Activated CD4-positive, alpha-beta T cell treated with anti-CD3 and anti-CD28 coated beads for 36 hours (primary cell): ENCODE data around the gene TAF1B. TPM values are rescaled to one million over a fixed set of nuclear protein-coding genes. Genes with fewer than 3 reads are reported as not detected.

Experiments
- ATAC-seq: fragments of 200-7000 bp; cut with Tn5 transposase; one replicate; pipeline ENCODE4 v1.10.0; 2021; ENCODE audit warnings: mild to moderate bottlenecking, moderate library complexity
- CTCF ChIA-PET: fragments of 350-600 bp; sonication (Branson Sonifier 250); formaldehyde crosslinking; loops from one replicate; lab custom pipeline; 2021; ENCODE audit warnings: antibody characterized with exemption; lab: Charles Lee
- POLR2A ChIA-PET: fragments of 350-600 bp; sonication (Branson Sonifier 250); formaldehyde crosslinking; loops from one replicate; lab custom pipeline; 2021; ENCODE audit warnings: antibody characterized with exemption, inconsistent platforms; lab: Charles Lee
- DNase-seq: peaks from one replicate; pipeline ENCODE4 v3.0.0-alpha.2; 2020
- H3K27ac Mint-ChIP-seq: one replicate; pipeline ENCODE4 v1.8.0; 2021; ENCODE audit warnings: mixed read lengths
- H3K27me3 Mint-ChIP-seq: one replicate; pipeline ENCODE4 v1.8.0; 2021; ENCODE audit warnings: mixed read lengths
- H3K36me3 Mint-ChIP-seq: one replicate; pipeline ENCODE4 v1.8.0; 2021; ENCODE audit warnings: low read depth, mixed read lengths
- H3K4me1 Mint-ChIP-seq: one replicate; pipeline ENCODE4 v1.8.0; 2021; ENCODE audit warnings: mixed read lengths
- H3K4me3 Mint-ChIP-seq: one replicate; pipeline ENCODE4 v1.8.0; 2021; ENCODE audit warnings: mild to moderate bottlenecking, moderate library complexity, mixed read lengths
- H3K9me3 Mint-ChIP-seq: one replicate; pipeline ENCODE4 v1.8.0; 2021; ENCODE audit warnings: low read depth, mixed read lengths
- intact Hi-C, 2 experiments: fragments of 100-400 bp; cut with DNase I in 1 of 2; cut with micrococcal nuclease in 1 of 2; formaldehyde crosslinking; loops; one replicate each; pipeline versions ENCODE4 v1.14.2 to v1.15.1; 2022 to 2024; cut with DNase I, micrococcal nuclease
- total RNA-seq, 2 experiments: library from RNA; stranded (reverse); gene quantifications; one replicate each; pipeline ENCODE4 v1.2.3, GENCODE V29; 2021

The TAF1B gene
- total RNA-seq, 2 experiments from 2014 or later, result 28.7 to 28.8 TPM

GRCh38 chr2:9887513-9887912, 44.2 kb downstream of the TAF1B start:
- Mint-ChIP-seq H3K4me1 (peaks cover 2% of the 10 kb centered on the region), H3K9me3 (peaks cover 14% of the 10 kb centered on the region), H3K36me3 (peaks cover 58% of the 10 kb centered on the region), H3K27ac (no peak overlapping the region), H3K4me3 (no peak overlapping the region), H3K27me3 (no peaks in the 10 kb centered on the region)
- ChIA-PET POLR2A (no interaction called here), CTCF (no interaction called here)
- no peak for ATAC-seq
- intact Hi-C loops, result no loop called here
- DNase-seq, result no peak

- Mint-ChIP-seq H3K9me3 (peaks cover 14% of the 10 kb centered on the region), H3K27me3 (no peaks in the 10 kb centered on the region), H3K36me3 (peaks cover 45% of the 10 kb centered on the region), H3K27ac (no peak overlapping the region), H3K4me3 (no peak overlapping the region), H3K4me1 (peaks cover 2% of the 10 kb centered on the region)
- ChIA-PET POLR2A (no interaction called here), CTCF (interaction anchor here (0.6 kb wide), 1 partner anchor 12 kb away, joined by 3 read pairs; no protein-coding TSS in a partner anchor)
- DNase-seq (no peak), ATAC-seq (no peak)
- intact Hi-C loops, result no loop called here
Measured at GRCh38 chr2:9889812-9890261, 46.6 kb downstream of the TAF1B start.

GRCh38 chr2:9892236-9892635, 49.0 kb downstream of the TAF1B start:
- intact Hi-C loops, result no loop called here
- DNase-seq (no peak), ATAC-seq (no peak)
- H3K9me3 Mint-ChIP-seq, result peaks cover 9% of the 10 kb centered on the region
- no peak overlapping the region for H3K4me3 Mint-ChIP-seq
- H3K36me3 Mint-ChIP-seq, result peaks cover 28% of the 10 kb centered on the region
- no peaks in the 10 kb centered on the region for H3K27me3 Mint-ChIP-seq
- peaks cover 19% of the 10 kb centered on the region for H3K4me1 Mint-ChIP-seq
- H3K27ac Mint-ChIP-seq, result no peak overlapping the region
- POLR2A ChIA-PET, result no interaction called here
- CTCF ChIA-PET, result no interaction called here

GRCh38 chr2:9895669-9896590, 52.7 kb downstream of the TAF1B start:
- no peak overlapping the region for H3K27ac Mint-ChIP-seq

GRCh38 chr2:9897331-9897737, 54.1 kb downstream of the TAF1B start:
- Mint-ChIP-seq H3K4me1 (peaks cover 27% of the 10 kb centered on the region), H3K9me3 (no peaks in the 10 kb centered on the region), H3K36me3 (peaks cover 8% of the 10 kb centered on the region), H3K27me3 (no peaks in the 10 kb centered on the region), H3K27ac (no peak overlapping the region), H3K4me3 (no peak overlapping the region)
- CTCF ChIA-PET, result interaction anchor here (1.0 kb wide), 1 partner anchor 289 kb away, joined by 3 read pairs; no protein-coding TSS in a partner anchor
- peak; percentile 98 for ATAC-seq
- intact Hi-C loops, result loop anchor here (2.0 to 5.0 kb wide), 3 partner anchors 17 to 55 kb away; partner anchors contain the start of gene TAF1B (in 2 of the 2)
- POLR2A ChIA-PET, result interaction anchor here (1.0 kb wide), 1 partner anchor 54 kb away, joined by 4 read pairs; the partner anchor contains the start of gene TAF1B
- peak; percentile 90 for DNase-seq

More at GRCh38 chr2:9895669-9896590, 52.7 kb downstream of the TAF1B start:
- no peak for DNase-seq
- ChIA-PET POLR2A (no interaction called here), CTCF (interaction anchor here (0.7 to 1.1 kb wide), 3 partner anchors 37 to 102 kb away, joined by 3 to 4 read pairs (median 3); no protein-coding TSS in a partner anchor)
- Mint-ChIP-seq H3K4me3 (no peak overlapping the region), H3K36me3 (peaks cover 11% of the 10 kb centered on the region), H3K27me3 (no peaks in the 10 kb centered on the region), H3K4me1 (peaks cover 27% of the 10 kb centered on the region), H3K9me3 (no peaks in the 10 kb centered on the region)
- no peak for ATAC-seq
- intact Hi-C loops, result loop anchor here (2.0 to 5.0 kb wide), 3 partner anchors 19 to 54 kb away; partner anchors contain the start of gene TAF1B (in 2 of the 2)

- Mint-ChIP-seq H3K4me3 (no peak overlapping the region), H3K9me3 (no peaks in the 10 kb centered on the region), H3K27me3 (no peaks in the 10 kb centered on the region), H3K27ac (no peak overlapping the region), H3K36me3 (peaks cover 8% of the 10 kb centered on the region), H3K4me1 (peaks cover 27% of the 10 kb centered on the region)
- DNase-seq, result no peak
- no peak for ATAC-seq
- intact Hi-C loops, result loop anchor here (2.0 to 5.0 kb wide), 3 partner anchors 17 to 56 kb away; partner anchors contain the start of gene TAF1B (in 2 of the 2)
- ChIA-PET POLR2A (interaction anchor here (1.0 kb wide), 1 partner anchor 55 kb away, joined by 4 read pairs; the partner anchor contains the start of gene TAF1B), CTCF (interaction anchor here (1.0 kb wide), 1 partner anchor 289 kb away, joined by 3 read pairs; no protein-coding TSS in a partner anchor)
Measured at GRCh38 chr2:9897846-9898245, 54.6 kb downstream of the TAF1B start.

- ChIA-PET POLR2A (no interaction called here), CTCF (no interaction called here)
- peaks cover 10% of the 10 kb centered on the region for H3K36me3 Mint-ChIP-seq
- intact Hi-C loops, result no loop called here
- no peaks in the 10 kb centered on the region for H3K27me3 Mint-ChIP-seq
- DNase-seq (no peak), ATAC-seq (no peak)
- no peak overlapping the region for H3K27ac Mint-ChIP-seq
- H3K4me3 Mint-ChIP-seq, result no peak overlapping the region
- peaks cover 2% of the 10 kb centered on the region for H3K4me1 Mint-ChIP-seq
- H3K9me3 Mint-ChIP-seq, result no peaks in the 10 kb centered on the region
Measured at GRCh38 chr2:9905413-9905812, 62.1 kb downstream of the TAF1B start.

- H3K27ac Mint-ChIP-seq, result no peak overlapping the region
- DNase-seq (no peak), ATAC-seq (no peak)
- H3K4me3 Mint-ChIP-seq, result no peak overlapping the region
- peaks cover 10% of the 10 kb centered on the region for H3K36me3 Mint-ChIP-seq
- peaks cover 2% of the 10 kb centered on the region for H3K4me1 Mint-ChIP-seq
- ChIA-PET CTCF (interaction anchor here (1.2 kb wide), 1 partner anchor 77 kb away, joined by 4 read pairs; no protein-coding TSS in a partner anchor), POLR2A (interaction anchor here (0.6 to 0.7 kb wide), 2 partner anchors 24 to 64 kb away, joined by 3 to 4 read pairs; no protein-coding TSS in a partner anchor)
- no peaks in the 10 kb centered on the region for H3K9me3 Mint-ChIP-seq
- intact Hi-C loops, result no loop called here
- no peaks in the 10 kb centered on the region for H3K27me3 Mint-ChIP-seq
Measured at GRCh38 chr2:9907402-9907801, 64.1 kb downstream of the TAF1B start.

GRCh38 chr2:9908639-9909038, 65.4 kb downstream of the TAF1B start:
- DNase-seq (no peak), ATAC-seq (no peak)
- Mint-ChIP-seq H3K36me3 (peaks cover 15% of the 10 kb centered on the region), H3K27me3 (no peaks in the 10 kb centered on the region), H3K4me1 (peaks cover 2% of the 10 kb centered on the region), H3K9me3 (no peaks in the 10 kb centered on the region), H3K27ac (no peak overlapping the region), H3K4me3 (no peak overlapping the region)
- POLR2A ChIA-PET, result no interaction called here
- intact Hi-C loops, result no loop called here
- CTCF ChIA-PET, result interaction anchor here (0.8 to 1.0 kb wide), 2 partner anchors 109 to 137 kb away, joined by 3 read pairs; no protein-coding TSS in a partner anchor

GRCh38 chr2:9909106-9909505, 65.8 kb downstream of the TAF1B start:
- Mint-ChIP-seq H3K4me3 (no peak overlapping the region), H3K27ac (no peak overlapping the region), H3K4me1 (peaks cover 4% of the 10 kb centered on the region), H3K9me3 (no peaks in the 10 kb centered on the region), H3K27me3 (no peaks in the 10 kb centered on the region), H3K36me3 (peaks cover 17% of the 10 kb centered on the region)
- DNase-seq (no peak), ATAC-seq (no peak)
- ChIA-PET CTCF (interaction anchor here (0.6 to 1.4 kb wide), 2 partner anchors 73 to 109 kb away, joined by 3 to 5 read pairs; no protein-coding TSS in a partner anchor), POLR2A (no interaction called here)
- intact Hi-C loops, result no loop called here

GRCh38 chr2:9910699-9911098, 67.4 kb downstream of the TAF1B start:
- no peak overlapping the region for H3K4me3 Mint-ChIP-seq
- intact Hi-C loops, result no loop called here
- ChIA-PET CTCF (interaction anchor here (0.6 to 1.4 kb wide), 4 partner anchors 9 to 111 kb away, joined by 3 to 5 read pairs (median 4); no protein-coding TSS in a partner anchor), POLR2A (no interaction called here)
- DNase-seq, result no peak
- H3K27ac Mint-ChIP-seq, result no peak overlapping the region
- H3K4me1 Mint-ChIP-seq, result peaks cover 12% of the 10 kb centered on the region
- no peaks in the 10 kb centered on the region for H3K9me3 Mint-ChIP-seq
- no peak for ATAC-seq
- H3K36me3 Mint-ChIP-seq, result peaks cover 22% of the 10 kb centered on the region
- no peaks in the 10 kb centered on the region for H3K27me3 Mint-ChIP-seq
